ENCODE measurements around the gene PTPN22. TPM values are rescaled to one million over a fixed set of nuclear protein-coding genes. Genes with fewer than 3 reads are reported as not detected.

Gene PTPN22
- total and polyA plus RNA-seq, 9 of the 15 experiments (the other 6 are each of a cell fraction or from before 2014, with no cell fraction given), result 0.45 to 4.6 (median 1.1) TPM

DNA sequence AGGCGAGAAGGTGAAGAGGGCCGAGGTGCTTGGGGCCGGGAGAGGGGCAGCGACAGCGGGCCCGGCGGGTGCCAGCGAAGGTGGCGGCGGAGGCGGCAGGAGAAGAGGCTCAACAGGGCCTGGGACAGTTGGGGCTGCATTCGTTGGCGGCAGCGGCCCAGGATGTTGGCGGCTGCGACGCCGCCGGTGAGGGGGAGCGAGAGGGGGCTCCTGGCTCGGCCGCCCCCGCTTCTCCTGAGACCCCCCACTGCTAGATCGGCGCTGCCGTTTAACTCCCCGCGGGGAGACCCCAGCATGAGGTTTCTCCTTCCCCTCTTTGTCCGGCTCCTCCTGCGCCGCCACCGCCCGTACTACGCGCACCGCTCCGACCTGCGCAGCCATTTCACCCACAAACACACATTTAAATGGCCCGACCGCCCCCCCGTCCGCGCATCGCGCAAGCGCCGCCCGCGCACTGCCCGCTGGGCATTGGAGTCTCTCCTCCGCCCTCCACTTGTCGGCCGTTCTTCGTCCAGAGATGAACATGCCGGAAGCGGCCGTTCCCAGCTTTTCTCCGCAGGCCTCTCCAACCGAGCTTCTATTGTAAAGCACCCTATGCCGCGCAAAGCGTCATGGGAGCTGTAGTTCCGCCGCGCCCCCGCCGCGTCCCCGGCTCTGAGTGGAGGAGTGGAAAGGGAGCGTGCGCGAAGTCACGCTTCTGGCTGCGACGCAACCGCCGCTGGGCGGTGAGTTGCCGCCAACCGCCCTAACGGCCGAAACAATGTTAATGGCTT lies 59.4 kb downstream of the PTPN22 start, which contains the start of gene RSBN1 (continued):
- TF ChIP-seq MTA3 (IDR thresholded peaks at IDR 0.05; ENCODE audit: borderline replicate concordance) (peak; percentile 96), TRIM28 (IDR thresholded peaks at IDR 0.05) (no peak; the same call in 1 of the 2 replicates), ZNF41 (CRISPR knock-in tag; conservative IDR thresholded peaks at IDR 0.05) (no peak), SMC3 (conservative IDR thresholded peaks at IDR 0.05; ENCODE audit: insufficient read depth, low read depth, low read length) (0 out of 2 replicates have a peak, but pooled peaks have one; percentile 1), RBBP5 (IDR thresholded peaks at IDR 0.05; ENCODE audit: borderline replicate concordance, insufficient read depth, low read length, poor library complexity, severe bottlenecking) (peak; percentile 96), ZFX (CRISPR knock-in tag; IDR thresholded peaks at IDR 0.05) (peak; percentile 93), ZC3H11A (IDR thresholded peaks at IDR 0.05; ENCODE audit: low read depth, low read length) (peak; percentile 78; the same call in 1 of the 2 replicates), ZNF644 (tag; IDR thresholded peaks at IDR 0.05; ENCODE audit: low read depth) (peak; percentile 82; the same call in 1 of the 2 replicates), CHCHD3 (CRISPR knock-in tag; IDR thresholded peaks at IDR 0.05) (peak; percentile 68; the same call in 1 of the 2 replicates), POLR2A (conservative IDR thresholded peaks at IDR 0.05) (peak; percentile 94), LEF1 (IDR thresholded peaks at IDR 0.05) (no peak), ZNF316 (IDR thresholded peaks at IDR 0.05) (0 out of 2 replicates have a peak, but pooled peaks have one; percentile 22), NRF1 (conservative IDR thresholded peaks at IDR 0.05 in 1 of 2, IDR thresholded peaks at IDR 0.05 in 1 of 2) (peak; percentile 98 to 99), HNRNPLL (IDR thresholded peaks at IDR 0.05; ENCODE audit: low read depth, low read length, poor library complexity, severe bottlenecking) (peak; percentile 95), ARID1B (IDR thresholded peaks at IDR 0.05) (0 out of 2 replicates have a peak, but pooled peaks have one; percentile 42), NCOA6 (IDR thresholded peaks at IDR 0.05) (peak; percentile 56; the same call in 1 of the 2 replicates), KHSRP (IDR thresholded peaks at IDR 0.05) (no peak), NFYB (IDR thresholded peaks at IDR 0.05; ENCODE audit: extremely low read depth, insufficient read length) (no peak)
- TF ChIP-seq, protein P1, sequence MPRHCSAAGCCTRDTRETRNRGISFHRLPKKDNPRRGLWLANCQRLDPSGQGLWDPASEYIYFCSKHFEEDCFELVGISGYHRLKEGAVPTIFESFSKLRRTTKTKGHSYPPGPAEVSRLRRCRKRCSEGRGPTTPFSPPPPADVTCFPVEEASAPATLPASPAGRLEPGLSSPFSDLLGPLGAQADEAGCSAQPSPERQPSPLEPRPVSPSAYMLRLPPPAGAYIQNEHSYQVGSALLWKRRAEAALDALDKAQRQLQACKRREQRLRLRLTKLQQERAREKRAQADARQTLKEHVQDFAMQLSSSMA (CRISPR knock-in tag; IDR thresholded peaks at IDR 0.05), result peak; percentile 64; the same call in 1 of the 2 replicates
- TF ChIP-seq, protein P2, sequence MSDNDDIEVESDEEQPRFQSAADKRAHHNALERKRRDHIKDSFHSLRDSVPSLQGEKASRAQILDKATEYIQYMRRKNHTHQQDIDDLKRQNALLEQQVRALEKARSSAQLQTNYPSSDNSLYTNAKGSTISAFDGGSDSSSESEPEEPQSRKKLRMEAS (CRISPR knock-in tag; IDR thresholded peaks at IDR 0.05), result peak; percentile 94
- TF ChIP-seq, protein P3, sequence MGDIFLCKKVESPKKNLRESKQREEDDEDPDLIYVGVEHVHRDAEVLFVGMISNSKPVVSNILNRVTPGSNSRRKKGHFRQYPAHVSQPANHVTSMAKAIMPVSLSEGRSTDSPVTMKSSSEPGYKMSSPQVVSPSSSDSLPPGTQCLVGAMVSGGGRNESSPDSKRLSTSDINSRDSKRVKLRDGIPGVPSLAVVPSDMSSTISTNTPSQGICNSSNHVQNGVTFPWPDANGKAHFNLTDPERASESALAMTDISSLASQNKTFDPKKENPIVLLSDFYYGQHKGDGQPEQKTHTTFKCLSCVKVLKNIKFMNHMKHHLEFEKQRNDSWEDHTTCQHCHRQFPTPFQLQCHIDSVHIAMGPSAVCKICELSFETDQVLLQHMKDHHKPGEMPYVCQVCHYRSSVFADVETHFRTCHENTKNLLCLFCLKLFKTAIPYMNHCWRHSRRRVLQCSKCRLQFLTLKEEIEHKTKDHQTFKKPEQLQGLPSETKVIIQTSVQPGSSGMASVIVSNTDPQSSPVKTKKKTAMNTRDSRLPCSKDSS (IDR thresholded peaks at IDR 0.05; ENCODE audit: low read depth, partially characterized antibody), result no peak
- TF ChIP-seq, protein P4, sequence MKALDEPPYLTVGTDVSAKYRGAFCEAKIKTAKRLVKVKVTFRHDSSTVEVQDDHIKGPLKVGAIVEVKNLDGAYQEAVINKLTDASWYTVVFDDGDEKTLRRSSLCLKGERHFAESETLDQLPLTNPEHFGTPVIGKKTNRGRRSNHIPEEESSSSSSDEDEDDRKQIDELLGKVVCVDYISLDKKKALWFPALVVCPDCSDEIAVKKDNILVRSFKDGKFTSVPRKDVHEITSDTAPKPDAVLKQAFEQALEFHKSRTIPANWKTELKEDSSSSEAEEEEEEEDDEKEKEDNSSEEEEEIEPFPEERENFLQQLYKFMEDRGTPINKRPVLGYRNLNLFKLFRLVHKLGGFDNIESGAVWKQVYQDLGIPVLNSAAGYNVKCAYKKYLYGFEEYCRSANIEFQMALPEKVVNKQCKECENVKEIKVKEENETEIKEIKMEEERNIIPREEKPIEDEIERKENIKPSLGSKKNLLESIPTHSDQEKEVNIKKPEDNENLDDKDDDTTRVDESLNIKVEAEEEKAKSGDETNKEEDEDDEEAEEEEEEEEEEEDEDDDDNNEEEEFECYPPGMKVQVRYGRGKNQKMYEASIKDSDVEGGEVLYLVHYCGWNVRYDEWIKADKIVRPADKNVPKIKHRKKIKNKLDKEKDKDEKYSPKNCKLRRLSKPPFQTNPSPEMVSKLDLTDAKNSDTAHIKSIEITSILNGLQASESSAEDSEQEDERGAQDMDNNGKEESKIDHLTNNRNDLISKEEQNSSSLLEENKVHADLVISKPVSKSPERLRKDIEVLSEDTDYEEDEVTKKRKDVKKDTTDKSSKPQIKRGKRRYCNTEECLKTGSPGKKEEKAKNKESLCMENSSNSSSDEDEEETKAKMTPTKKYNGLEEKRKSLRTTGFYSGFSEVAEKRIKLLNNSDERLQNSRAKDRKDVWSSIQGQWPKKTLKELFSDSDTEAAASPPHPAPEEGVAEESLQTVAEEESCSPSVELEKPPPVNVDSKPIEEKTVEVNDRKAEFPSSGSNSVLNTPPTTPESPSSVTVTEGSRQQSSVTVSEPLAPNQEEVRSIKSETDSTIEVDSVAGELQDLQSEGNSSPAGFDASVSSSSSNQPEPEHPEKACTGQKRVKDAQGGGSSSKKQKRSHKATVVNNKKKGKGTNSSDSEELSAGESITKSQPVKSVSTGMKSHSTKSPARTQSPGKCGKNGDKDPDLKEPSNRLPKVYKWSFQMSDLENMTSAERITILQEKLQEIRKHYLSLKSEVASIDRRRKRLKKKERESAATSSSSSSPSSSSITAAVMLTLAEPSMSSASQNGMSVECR (CRISPR knock-in tag; IDR thresholded peaks at IDR 0.05), result peak; percentile 97

All from K562 (cell line).